H1 (cell line): ENCODE data around the gene IFNA2. TPM values are rescaled to one million over a fixed set of nuclear protein-coding genes. Genes with fewer than 3 reads are reported as not detected.

Experiments used
- CTCF ChIA-PET: fragments of 300-600 bp; sonication (Branson Sonifier 250); formaldehyde crosslinking; loops from one replicate; lab custom pipeline; 2021; ENCODE audit not compliant: partially characterized antibody; lab: Charles Lee
- POLR2A ChIA-PET: fragments of 300-600 bp; sonication (Branson Sonifier 250); formaldehyde crosslinking; loops from one replicate; lab custom pipeline; 2021; ENCODE audit warnings: inconsistent platforms; ENCODE audit not compliant: partially characterized antibody; lab: Charles Lee
- DNase-seq, 2 experiments: peaks; one replicate each; pipeline versions ENCODE4 v3.0.0 to v3.0.0-alpha.2; 2010 to 2022; ENCODE audit warnings: low spot score in 2 of 2, low read depth in 1 of 2, mixed read lengths in 1 of 2
- FAIRE-seq: peaks from 2 replicates; lab custom pipeline; 2011; peaks lifted over from hg19 to GRCh38; lab: Jason Lieb, UNC
- H2AFZ ChIP-seq: 2 replicates; pipeline ENCODE4 v1.8.1; 2012; ENCODE audit warnings: low read length, inconsistent platforms
- H2AK5ac ChIP-seq: 2 replicates; pipeline ENCODE4 v1.6.1; 2013; ENCODE audit warnings: low read depth, low read length
- H2BK120ac ChIP-seq: replicated peaks from 2 replicates; pipeline ENCODE3; 2013; ENCODE audit warnings: low read depth, low read length, inconsistent platforms
- H2BK12ac ChIP-seq: 2 replicates; pipeline ENCODE4 v1.6.1; 2013; ENCODE audit warnings: low read depth, low read length
- H2BK15ac ChIP-seq: 2 replicates; pipeline ENCODE4 v1.6.1; 2013; ENCODE audit warnings: low read length
- H2BK20ac ChIP-seq: 2 replicates; pipeline ENCODE4 v1.6.1; 2013; ENCODE audit warnings: low read length
- H2BK5ac ChIP-seq: 2 replicates; pipeline ENCODE4 v1.6.1; 2013; ENCODE audit warnings: low read depth, low read length
- H3K14ac ChIP-seq: 2 replicates; pipeline ENCODE4 v1.6.1; 2013; ENCODE audit warnings: inconsistent platforms; ENCODE audit not compliant: insufficient read length
- H3K18ac ChIP-seq: 2 replicates; pipeline ENCODE4 v1.6.1; 2013; ENCODE audit warnings: low read length; ENCODE audit errors: extremely low read depth
- H3K23ac ChIP-seq: 2 replicates; pipeline ENCODE4 v1.6.1; 2013; ENCODE audit warnings: inconsistent platforms; ENCODE audit not compliant: insufficient read length
- H3K23me2 ChIP-seq: 2 replicates; pipeline ENCODE4 v1.6.1; 2013; ENCODE audit warnings: low read depth, low read length
- H3K27ac ChIP-seq: 2 replicates; pipeline ENCODE4 v1.6.1; 2011; ENCODE audit warnings: low read depth, low read length, inconsistent platforms
- H3K27me3 ChIP-seq, 4 experiments: replicated peaks in 1 of 4; 1 replicate in 1 of 4; 2 replicates in 3 of 4; pipeline versions ENCODE4 v1.6.1 to v1.8.1; 2011 to 2013; ENCODE audit warnings: low read length in 3 of 4, mild to moderate bottlenecking in 3 of 4, inconsistent platforms in 2 of 4, mixed read lengths in 2 of 4, moderate library complexity in 1 of 4; ENCODE audit not compliant: control insufficient read depth in 3 of 4, insufficient read depth in 3 of 4; ENCODE audit errors: extremely low read depth in 1 of 4
- H3K36me3 ChIP-seq, 4 experiments: 2 replicates each; pipeline versions ENCODE4 v1.6.1 to v1.8.1; 2011 to 2013; ENCODE audit warnings: mild to moderate bottlenecking in 4 of 4, low read length in 3 of 4, moderate library complexity in 2 of 4, control low read depth in 1 of 4, inconsistent platforms in 1 of 4; ENCODE audit not compliant: insufficient read depth in 4 of 4, control insufficient read depth in 2 of 4
- H3K4ac ChIP-seq: replicated peaks from 2 replicates; pipeline ENCODE3; 2013; ENCODE audit warnings: low read length, low read depth, mixed read lengths, inconsistent platforms; ENCODE audit not compliant: insufficient read length
- H3K4me1 ChIP-seq, 4 experiments: replicated peaks in 1 of 4; 1 replicate in 1 of 4; 2 replicates in 3 of 4; pipeline versions ENCODE4 v1.6.1 to v1.8.1; 2011 to 2013; ENCODE audit warnings: low read length in 3 of 4, inconsistent platforms in 2 of 4, mixed read lengths in 1 of 4; ENCODE audit not compliant: insufficient read depth in 4 of 4, control insufficient read depth in 3 of 4
- H3K4me2 ChIP-seq, 2 experiments: 2 replicates each; pipeline versions ENCODE4 v1.6.1 to v1.8.1; 2011 to 2013; ENCODE audit warnings: low read depth in 2 of 2, low read length in 2 of 2, control low read depth in 1 of 2, inconsistent platforms in 1 of 2, mild to moderate bottlenecking in 1 of 2; ENCODE audit not compliant: insufficient read depth in 1 of 2
- H3K4me3 ChIP-seq, 4 experiments: fragments of 200-600, 300-600 bp in 1 of 4; sonication (generic), shearing (Covaris generic), sonication (Bioruptor Twin) in 1 of 4; 2 replicates each; pipeline versions ENCODE4 v1.5.1 to v1.8.1; 2011 to 2016; ENCODE audit warnings: low read length in 4 of 4, low read depth in 3 of 4, control low read depth in 2 of 4, inconsistent platforms in 2 of 4, mild to moderate bottlenecking in 2 of 4, mixed read lengths in 1 of 4, moderate library complexity in 1 of 4; ENCODE audit not compliant: insufficient read depth in 2 of 4; ENCODE audit errors: extremely low read depth in 1 of 4
- H3K56ac ChIP-seq: replicated peaks from 2 replicates; pipeline ENCODE3; 2013; ENCODE audit warnings: low read depth, mild to moderate bottlenecking, mixed read lengths, low read length, inconsistent platforms; ENCODE audit not compliant: insufficient read length
- H3K79me1 ChIP-seq: 2 replicates; pipeline ENCODE4 v1.6.1; 2013; ENCODE audit warnings: low read depth, low read length, control low read depth
- H3K79me2 ChIP-seq, 2 experiments: 2 replicates each; pipeline versions ENCODE4 v1.6.1 to v1.8.1; 2012 to 2013; ENCODE audit warnings: low read length in 2 of 2, mild to moderate bottlenecking in 2 of 2, inconsistent platforms in 1 of 2; ENCODE audit not compliant: insufficient read depth in 2 of 2, control insufficient read depth in 1 of 2
- H3K9ac ChIP-seq, 4 experiments: replicated peaks in 1 of 4; 1 replicate in 1 of 4; 2 replicates in 3 of 4; pipeline versions ENCODE4 v1.6.1 to v1.8.1; 2011 to 2013; ENCODE audit warnings: low read depth in 3 of 4, low read length in 3 of 4, control low read depth in 2 of 4, mild to moderate bottlenecking in 2 of 4, moderate library complexity in 2 of 4, inconsistent platforms in 1 of 4; ENCODE audit errors: extremely low read depth in 1 of 4
- H3K9me3 ChIP-seq, 2 experiments: 2 replicates each; pipeline versions ENCODE4 v1.6.1 to v1.8.1; 2012 to 2013; ENCODE audit warnings: mild to moderate bottlenecking in 2 of 2, moderate library complexity in 2 of 2, control low read depth in 1 of 2, inconsistent platforms in 1 of 2, low read depth in 1 of 2, low read length in 1 of 2, mixed read lengths in 1 of 2; ENCODE audit not compliant: insufficient read depth in 2 of 2
- H4K20me1 ChIP-seq, 2 experiments: replicated peaks in 1 of 2; 2 replicates each; pipeline versions ENCODE3 to v1.8.1; 2011 to 2013; ENCODE audit warnings: inconsistent platforms in 2 of 2, low read length in 2 of 2, mild to moderate bottlenecking in 1 of 2; ENCODE audit not compliant: insufficient read depth in 2 of 2, control insufficient read depth in 1 of 2
- H4K5ac ChIP-seq: 2 replicates; pipeline ENCODE4 v1.6.1; 2013; ENCODE audit warnings: low read length, low read depth, mixed read lengths, inconsistent platforms; ENCODE audit not compliant: insufficient read length
- H4K8ac ChIP-seq: 2 replicates; pipeline ENCODE4 v1.8.0; 2013; ENCODE audit warnings: mild to moderate bottlenecking, moderate library complexity, low read length, inconsistent platforms; ENCODE audit not compliant: insufficient read depth; ENCODE audit errors: extremely low read depth
- H4K91ac ChIP-seq: replicated peaks from 2 replicates; pipeline ENCODE3; 2013; ENCODE audit warnings: low read length, mixed read lengths, inconsistent platforms; ENCODE audit not compliant: insufficient read length
- BACH1 ChIP-seq: IDR thresholded peaks from 2 replicates; pipeline ENCODE4 v1.6.1; 2012; ENCODE audit warnings: low read length, improper control_type of control experiment
- CEBPB ChIP-seq: IDR thresholded peaks from 2 replicates; pipeline ENCODE4 v1.6.1; 2012; ENCODE audit warnings: low read depth, low read length
- CREB1 ChIP-seq: IDR thresholded peaks from 2 replicates; pipeline ENCODE4 v1.6.1; 2012; ENCODE audit warnings: inconsistent platforms
- GABPA ChIP-seq: IDR thresholded peaks from 2 replicates; pipeline ENCODE4 v1.6.1; 2011; ENCODE audit warnings: mild to moderate bottlenecking, low read length, moderate library complexity, borderline replicate concordance; ENCODE audit not compliant: insufficient read depth
- JUN ChIP-seq: IDR thresholded peaks from 2 replicates; pipeline ENCODE4 v1.6.1; 2011; ENCODE audit warnings: low read depth, mild to moderate bottlenecking, improper control_type of control experiment, low read length
- JUND ChIP-seq: IDR thresholded peaks from 2 replicates; pipeline ENCODE4 v1.6.1; 2011; ENCODE audit warnings: mild to moderate bottlenecking, improper control_type of control experiment, low read length
- KDM4A ChIP-seq: IDR thresholded peaks from one replicate; pipeline ENCODE4 v1.7.1; 2012; ENCODE audit warnings: low read depth, mild to moderate bottlenecking, moderate library complexity, low read length, inconsistent platforms; ENCODE audit not compliant: severe bottlenecking
- SAP30 ChIP-seq: fragments of 300-600 bp; sonication (generic); IDR thresholded peaks from 2 replicates; pipeline ENCODE4 v1.7.1; 2012; ENCODE audit warnings: low read length, moderate library complexity, mild to moderate bottlenecking, inconsistent platforms; ENCODE audit not compliant: insufficient read depth, insufficient replicate concordance
- SP4 ChIP-seq: IDR thresholded peaks from 2 replicates; pipeline ENCODE4 v1.6.1; 2012; ENCODE audit warnings: low read length, inconsistent platforms
- TBP ChIP-seq: IDR thresholded peaks from 2 replicates; pipeline ENCODE4 v1.6.1; 2011; ENCODE audit warnings: low read depth, low read length, improper control_type of control experiment
- WGBS, 2 experiments: shearing (Covaris generic) in 1 of 2; methylation state at CpG; one replicate each; pipeline versions ENCODE4 v1.1.6 to v1.1.7; 2013 to 2015; ENCODE audit warnings: low lambda C conversion rate in 2 of 2, mixed read lengths in 2 of 2, inconsistent platforms in 1 of 2, low coverage in 1 of 2, missing lambda C conversion rate in 1 of 2; ENCODE audit not compliant: insufficient replicate concordance in 2 of 2, insufficient coverage in 1 of 2, insufficient read length in 1 of 2; ENCODE audit errors: extremely low coverage in 1 of 2, missing lambda C conversion rate in 1 of 2; 5-methylcytosine and 5-hydroxymethylcytosine counted together
- polyA plus RNA-seq, 7 experiments: library from polyadenylated mRNA; depleted of rRNA in 3 of 7; stranded (reverse) in 5 of 7; unstranded in 2 of 7; fragments of >200 nt in 5 of 7; fragments of 200-250 nt in 2 of 7; gene quantifications; 1 replicate in 5 of 7; 2 replicates in 1 of 7; 4 replicates in 1 of 7; pipeline versions ENCODE4 v1.2.1 to v1.2.3, GENCODE V29; 2011 to 2013; ENCODE audit warnings: missing spikeins in 2 of 7, mixed read lengths in 2 of 7
- total RNA-seq: library from RNA; stranded (reverse); fragmentation: NEBNext Ultra II Directional; extraction: Animal tissue kit (Norgen Biotek cat#: 25700); gene quantifications from 2 replicates; pipeline ENCODE4 v1.2.1, GENCODE V29; 2021

IFNA2 gene
- total and polyA plus RNA-seq, 2 of the 8 experiments (the other 6 are each of a cell fraction or from before 2014, with no cell fraction given) = not detected

DNA sequence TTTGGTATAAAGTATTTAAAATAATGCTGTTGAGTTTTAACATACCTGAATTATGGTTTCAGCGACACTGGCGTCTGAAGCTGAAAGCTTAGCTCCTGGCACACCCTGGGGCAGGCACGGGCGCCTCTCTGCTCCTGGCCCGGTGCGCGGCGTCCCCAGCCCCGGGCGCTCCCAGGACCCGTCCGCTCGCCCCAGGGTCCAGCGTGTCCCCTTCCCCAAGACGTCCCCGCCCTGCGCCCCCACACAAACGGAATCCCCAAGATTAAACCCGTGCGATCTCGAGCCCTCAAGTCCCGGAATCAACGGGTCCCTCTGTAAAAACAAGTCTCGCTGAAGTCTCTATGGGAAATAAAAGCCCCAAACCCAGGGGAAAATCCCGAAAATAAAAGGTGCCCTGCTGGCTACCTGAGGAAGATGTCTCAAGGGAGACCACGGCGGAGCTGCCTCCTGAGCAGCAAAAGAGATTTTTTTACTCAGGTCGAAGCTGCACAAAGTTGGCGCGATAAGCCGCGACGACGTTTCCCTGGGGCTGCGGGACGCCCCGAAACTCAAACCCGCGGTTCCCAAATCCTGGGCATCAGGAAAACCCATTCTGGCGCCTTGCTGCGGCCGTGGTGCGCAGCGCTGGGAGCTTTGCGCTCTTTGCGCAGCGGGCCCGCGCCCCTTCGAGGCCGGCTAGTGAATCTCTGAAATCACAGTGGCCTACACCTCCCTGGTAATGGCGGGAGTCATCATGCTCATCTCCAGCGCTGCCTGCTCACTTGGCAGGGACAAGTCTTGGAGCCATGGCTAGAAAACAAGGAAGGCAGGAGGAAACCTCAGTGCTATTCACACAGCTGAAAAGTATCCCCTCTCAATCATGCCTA lies 17.4 kb upstream of the IFNA2 start:
- peak in 1 of 2 experiments; percentile 82 for DNase-seq
- H2BK5ac ChIP-seq = no peak overlapping the region
- H2AFZ ChIP-seq = peak overlapping the region; percentile 99
- no peaks in the 10 kb centered on the region for H3K4me1 ChIP-seq
- CTCF ChIA-PET = interaction anchor here (0.6 to 2.3 kb wide), 16 partner anchors 11 to 1607 kb away, joined by 3 to 9 read pairs (median 4); no protein-coding TSS in a partner anchor
- POLR2A ChIA-PET = interaction anchor here (0.9 kb wide), 2 partner anchors 68 to 400 kb away, joined by 3 read pairs; partner anchors contain the start of gene MTAP
- H2BK15ac ChIP-seq = no peak overlapping the region
- no peaks in the 10 kb centered on the region for H3K36me3 ChIP-seq
- H3K9ac ChIP-seq = peak overlapping the region in 1 of 4 experiments; percentile 61; a peak in 2 of 7 replicates
- no peak overlapping the region for H3K27ac ChIP-seq
- peak overlapping the region; percentile 47 to 66 (median 64) for H3K4me3 ChIP-seq
- H3K23ac ChIP-seq = no peak overlapping the region
- no peaks in the 10 kb centered on the region for H4K20me1 ChIP-seq
- H3K79me1 ChIP-seq = no peaks in the 10 kb centered on the region
- no peak overlapping the region for H3K14ac ChIP-seq
- no peak overlapping the region for H4K5ac ChIP-seq
- no peak overlapping the region for H4K91ac ChIP-seq
- H2BK20ac ChIP-seq = no peak overlapping the region
- no peak overlapping the region for H2AK5ac ChIP-seq
- no peak overlapping the region for H3K56ac ChIP-seq
- 3% methylated on average over 52 of the region's 53 CpGs; no CpG with 5 or more reads in 1 of the 2 experiments for WGBS, 2 experiments
- H2BK12ac ChIP-seq = no peak overlapping the region
- no peaks in the 10 kb centered on the region for H3K79me2 ChIP-seq
- peak overlapping the region; percentile 82 to 95 for H3K4me2 ChIP-seq
- H4K8ac ChIP-seq = peak overlapping the region; percentile 81
- no peak for FAIRE-seq
- no peak overlapping the region for H3K18ac ChIP-seq
- H3K23me2 ChIP-seq = no peaks in the 10 kb centered on the region
- no peak overlapping the region for H2BK120ac ChIP-seq
- no peak overlapping the region for H3K4ac ChIP-seq
- no peaks in the 10 kb centered on the region for H3K9me3 ChIP-seq
- H3K27me3 ChIP-seq = peaks cover 0 to 16% (median 13%) of the 10 kb centered on the region in 4 experiments; a peak in 5 of 7 replicates
- peak; percentile 90 for TF ChIP-seq KDM4A
- no peak for TF ChIP-seq BACH1
- no peak; the same call in 1 of the 2 replicates for TF ChIP-seq TBP
- TF ChIP-seq CEBPB = no peak
- TF ChIP-seq SP4 = peak; percentile 53; the same call in 1 of the 2 replicates
- 0 out of 2 replicates have a peak, but pooled peaks have one; percentile 37 for TF ChIP-seq GABPA
- TF ChIP-seq JUND = no peak
- no peak for TF ChIP-seq SAP30
- no peak for TF ChIP-seq CREB1
- no peak for TF ChIP-seq JUN
